Endothelial cell of umbilical vein (primary cell): ENCODE measurements around the gene BCAP31.
"Not testable (repeated sequence)": the region's sequence is repeated elsewhere in the genome, so short reads cannot be mapped to it uniquely, and the experiment has no call there.

ENCODE experiments used
- EZH2 ChIP-seq: IDR thresholded peaks from 2 replicates; pipeline ENCODE4 v1.6.1; 2012; ENCODE audit warnings: borderline replicate concordance, low read depth, mild to moderate bottlenecking, moderate library complexity, low read length, inconsistent platforms; ENCODE audit not compliant: severe bottlenecking
- POLR2AphosphoS5 ChIP-seq: IDR thresholded peaks from 2 replicates; pipeline ENCODE4 v1.6.1; 2012; ENCODE audit warnings: low read depth, mild to moderate bottlenecking, control low read depth, low read length, moderate library complexity; ENCODE audit not compliant: insufficient read depth
- TF ChIP-seq, protein P1 (sequence below), 2 donors: IDR thresholded peaks; 1 replicate in 1 of 2; 2 replicates in 1 of 2; pipeline ENCODE4 v1.5.1; 2011; ENCODE audit warnings: low read length in 2 of 2, mild to moderate bottlenecking in 2 of 2, moderate library complexity in 2 of 2, control low read depth in 1 of 2, inconsistent platforms in 1 of 2, low read depth in 1 of 2; ENCODE audit not compliant: insufficient read depth in 1 of 2; ENCODE audit errors: extremely low read depth in 1 of 2
- TF ChIP-seq, protein P2 (sequence below): IDR thresholded peaks from 2 replicates; pipeline ENCODE4 v1.6.1; 2011; ENCODE audit not compliant: insufficient read depth, insufficient read length

DNA sequence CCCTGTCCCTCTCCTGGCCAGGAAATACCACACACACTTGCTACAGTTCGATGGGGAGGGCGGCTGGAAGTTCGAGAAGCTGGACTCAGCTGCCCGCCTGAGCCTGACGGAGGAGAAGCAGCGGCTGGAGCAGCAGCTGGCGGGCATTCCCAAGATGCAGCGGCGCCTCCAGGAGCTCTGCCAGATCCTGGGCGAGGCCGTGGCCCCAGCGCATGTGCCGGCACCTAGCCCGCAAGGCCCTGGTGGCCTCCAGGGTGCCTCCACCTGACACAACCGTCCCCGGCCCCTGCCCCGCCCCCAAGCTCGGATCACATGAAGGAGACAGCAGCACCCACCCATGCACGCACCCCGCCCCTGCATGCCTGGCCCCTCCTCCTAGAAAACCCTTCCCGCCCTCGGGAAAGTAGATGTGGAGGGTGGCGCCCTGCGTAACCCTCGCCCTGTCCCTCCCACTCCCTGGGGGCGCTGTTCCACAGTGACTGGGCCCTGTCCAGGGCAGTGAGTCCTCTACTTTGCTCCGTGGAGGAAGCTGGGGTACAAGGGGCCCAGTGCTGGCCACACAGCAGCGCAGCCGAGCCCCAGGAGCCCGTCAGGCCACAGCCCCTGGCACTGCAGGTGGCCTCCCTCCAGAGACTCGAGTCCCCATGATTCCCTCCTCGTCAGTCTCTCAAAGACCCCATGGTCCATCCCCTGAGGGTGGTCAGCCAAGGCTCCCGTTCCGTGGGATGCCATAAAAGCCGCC is 19.5 kb upstream of the BCAP31 start:
- TF ChIP-seq, protein P1, sequence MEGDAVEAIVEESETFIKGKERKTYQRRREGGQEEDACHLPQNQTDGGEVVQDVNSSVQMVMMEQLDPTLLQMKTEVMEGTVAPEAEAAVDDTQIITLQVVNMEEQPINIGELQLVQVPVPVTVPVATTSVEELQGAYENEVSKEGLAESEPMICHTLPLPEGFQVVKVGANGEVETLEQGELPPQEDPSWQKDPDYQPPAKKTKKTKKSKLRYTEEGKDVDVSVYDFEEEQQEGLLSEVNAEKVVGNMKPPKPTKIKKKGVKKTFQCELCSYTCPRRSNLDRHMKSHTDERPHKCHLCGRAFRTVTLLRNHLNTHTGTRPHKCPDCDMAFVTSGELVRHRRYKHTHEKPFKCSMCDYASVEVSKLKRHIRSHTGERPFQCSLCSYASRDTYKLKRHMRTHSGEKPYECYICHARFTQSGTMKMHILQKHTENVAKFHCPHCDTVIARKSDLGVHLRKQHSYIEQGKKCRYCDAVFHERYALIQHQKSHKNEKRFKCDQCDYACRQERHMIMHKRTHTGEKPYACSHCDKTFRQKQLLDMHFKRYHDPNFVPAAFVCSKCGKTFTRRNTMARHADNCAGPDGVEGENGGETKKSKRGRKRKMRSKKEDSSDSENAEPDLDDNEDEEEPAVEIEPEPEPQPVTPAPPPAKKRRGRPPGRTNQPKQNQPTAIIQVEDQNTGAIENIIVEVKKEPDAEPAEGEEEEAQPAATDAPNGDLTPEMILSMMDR (IDR thresholded peaks at IDR 0.05; ENCODE audit: extremely low read depth in 1 of 2, insufficient read depth in 1 of 2, low read depth in 1 of 2, low read length in 2 of 2): not testable (repeated sequence)
- TF ChIP-seq POLR2AphosphoS5, EZH2: not testable (repeated sequence)
- TF ChIP-seq, protein P2, sequence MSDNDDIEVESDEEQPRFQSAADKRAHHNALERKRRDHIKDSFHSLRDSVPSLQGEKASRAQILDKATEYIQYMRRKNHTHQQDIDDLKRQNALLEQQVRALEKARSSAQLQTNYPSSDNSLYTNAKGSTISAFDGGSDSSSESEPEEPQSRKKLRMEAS: not testable (repeated sequence)
